GM10266 (cell line): ENCODE results near the gene ACVR1C.
"Not testable (repeated sequence)": the region's sequence is repeated elsewhere in the genome, so short reads cannot be mapped to it uniquely, and the experiment has no call there.

Experiments
- DNase-seq: peaks from one replicate; pipeline ENCODE4 v3.0.0; 2012; ENCODE audit errors: extremely low spot score
- CTCF ChIP-seq: IDR thresholded peaks from 2 replicates; pipeline ENCODE4 v1.5.1; 2012; ENCODE audit warnings: mild to moderate bottlenecking, low read depth; ENCODE audit not compliant: control insufficient read depth, insufficient read depth; ENCODE audit errors: missing control alignments

The ACVR1C gene

GRCh38 chr2:157523270-157524247 is 105.1 kb downstream of the ACVR1C start:
- DNase-seq, result no peak
- no peak for TF ChIP-seq CTCF

GRCh38 chr2:157514966-157515365 is 113.7 kb downstream of the ACVR1C start:
- DNase-seq, result not testable (repeated sequence)

- TF ChIP-seq CTCF, result no peak
- DNase-seq, result no peak
Observed at GRCh38 chr2:157509744-157510143, 118.9 kb downstream of the ACVR1C start.

GRCh38 chr2:157508676-157509075 is 120.0 kb downstream of the ACVR1C start:
- no peak for TF ChIP-seq CTCF
- DNase-seq, result no peak

- no peak for TF ChIP-seq CTCF
Observed at GRCh38 chr2:157506586-157506985, 122.1 kb downstream of the ACVR1C start.

GRCh38 chr2:157504623-157505022 is 124.0 kb downstream of the ACVR1C start:
- no peak for TF ChIP-seq CTCF

More at GRCh38 chr2:157506586-157506985, 122.1 kb downstream of the ACVR1C start:
- DNase-seq, result no peak

GRCh38 chr2:157501026-157501425 is 127.6 kb downstream of the ACVR1C start:
- TF ChIP-seq CTCF, result no peak
- no peak for DNase-seq

More at GRCh38 chr2:157504623-157505022, 124.0 kb downstream of the ACVR1C start:
- no peak for DNase-seq
